HG03354 (cell line): Measurements from ENCODE around the gene RAD51B.

Experiments used
- ATAC-seq: cut with Tn5 transposase; IDR thresholded peaks from one replicate; pipeline ENCODE4 v1.9.1; 2021; ENCODE audit warnings: mild to moderate bottlenecking; ENCODE audit not compliant: unreplicated experiment, poor library complexity, severe bottlenecking

RAD51B gene

DNA sequence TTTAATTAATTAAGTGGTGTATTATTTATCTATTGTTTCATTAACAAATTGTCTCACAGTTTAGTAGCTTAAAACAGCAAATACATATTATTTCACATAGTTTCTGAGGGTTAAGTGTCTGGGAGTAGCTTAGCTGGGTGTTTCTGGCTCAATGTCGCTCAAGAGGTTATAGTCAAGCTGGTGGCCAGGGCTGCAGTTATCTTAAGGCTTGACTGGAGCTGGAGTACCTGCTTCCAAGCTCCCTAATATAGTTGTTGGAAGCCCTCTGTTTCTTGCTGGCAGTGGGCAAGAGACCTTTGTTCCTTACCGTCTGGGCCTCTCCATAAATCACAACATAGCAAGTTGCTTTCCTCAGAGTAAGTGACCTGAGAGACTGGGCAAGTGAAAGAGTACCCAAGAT lies 66.6 kb downstream of the RAD51B start:
- ATAC-seq: no peak

DNA sequence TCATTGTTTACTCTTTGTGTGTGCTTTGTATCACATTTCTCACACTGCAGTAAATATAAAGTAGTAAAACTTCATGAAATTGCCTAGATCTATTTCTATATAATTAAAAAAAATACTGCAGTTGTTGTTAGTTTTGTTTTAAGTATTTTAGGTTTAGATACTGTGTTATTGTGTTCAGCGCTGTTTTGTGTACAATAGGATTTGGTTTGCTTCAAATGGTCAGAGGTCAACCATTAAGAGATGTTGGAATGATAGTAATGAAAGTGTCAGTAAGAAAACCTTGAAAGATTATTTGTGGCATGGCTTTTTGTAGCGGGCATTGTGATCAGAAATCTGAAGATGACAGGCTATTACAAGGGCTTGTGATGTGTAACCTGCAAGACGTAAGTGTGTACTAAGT lies 67.9 kb downstream of the RAD51B start:
- no peak for ATAC-seq

DNA sequence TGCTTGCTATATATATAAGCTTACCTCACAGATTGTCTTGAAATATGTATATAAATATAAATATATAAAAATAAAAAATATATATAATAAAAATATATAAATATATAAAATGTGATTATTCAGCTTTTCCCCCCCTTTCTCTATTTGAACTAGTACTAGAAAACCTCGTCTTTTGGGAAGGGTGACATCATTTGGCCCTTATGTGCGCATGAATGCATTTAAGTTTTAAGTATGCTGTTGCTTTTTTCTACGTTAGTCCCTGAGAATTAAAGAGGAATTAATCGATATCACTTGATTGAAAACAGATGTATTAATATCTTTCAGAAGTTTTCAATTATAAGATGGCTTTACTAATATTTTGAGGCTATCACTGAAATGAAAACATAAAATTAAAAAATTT lies 69.9 kb downstream of the RAD51B start:
- ATAC-seq: no peak

- no peak for ATAC-seq
Measured at GRCh38 chr14:67892466-67893100, 73.0 kb downstream of the RAD51B start.

DNA sequence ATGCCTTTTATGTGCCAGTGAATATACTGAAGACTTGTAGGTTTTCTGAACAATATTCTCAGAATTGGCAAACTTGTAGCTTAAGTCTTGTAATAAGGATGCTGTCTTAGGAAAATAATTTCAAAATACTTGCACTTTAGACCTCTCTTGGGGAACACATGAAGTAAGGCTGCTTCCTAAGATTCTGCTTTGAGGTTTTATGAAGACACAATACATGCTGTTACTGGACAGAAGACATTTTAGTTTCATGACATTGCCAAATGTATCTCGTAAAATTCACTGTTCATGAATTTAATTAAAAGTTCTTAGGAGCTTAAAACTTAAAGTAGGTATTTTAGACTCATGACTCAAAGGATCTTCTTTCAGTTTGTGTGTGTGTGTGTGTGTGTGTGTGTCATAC lies 80.7 kb downstream of the RAD51B start:
- ATAC-seq: no peak

DNA sequence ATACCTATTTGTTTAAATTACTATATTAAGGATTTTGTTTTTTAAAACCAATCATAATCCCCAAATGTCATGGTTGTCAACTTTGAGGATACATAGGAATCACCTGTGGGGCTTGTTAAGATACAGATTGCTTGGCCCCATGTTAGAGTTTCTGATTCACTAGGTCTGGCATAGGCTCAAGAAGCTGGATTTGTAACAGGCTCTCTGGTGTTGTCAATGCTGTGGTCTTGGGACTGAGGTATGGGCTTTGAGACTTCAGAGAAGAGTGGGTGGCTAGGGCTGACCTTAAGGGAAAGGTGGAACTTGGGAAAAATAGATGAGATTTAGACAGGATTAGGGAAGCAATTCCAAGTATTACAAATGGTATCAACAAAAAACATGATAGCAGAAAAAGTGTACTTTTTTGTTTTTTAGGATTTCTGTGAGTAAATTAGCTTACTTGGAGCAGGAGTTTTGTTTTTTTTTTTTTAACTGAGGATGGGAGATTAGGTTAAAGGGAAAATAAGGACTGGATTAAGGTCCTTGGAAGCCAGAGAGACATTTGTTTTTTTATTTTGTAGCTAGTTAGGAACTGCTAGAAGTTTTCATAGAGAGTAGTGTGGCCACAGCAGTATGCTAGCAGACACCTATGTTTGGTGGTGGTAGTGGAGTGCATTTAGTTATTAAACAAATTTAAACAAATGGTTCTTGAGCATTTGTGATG lies 88.6 kb downstream of the RAD51B start:
- no peak for ATAC-seq

GRCh38 chr14:67911562-67911961 lies 92.0 kb downstream of the RAD51B start:
- no peak for ATAC-seq

DNA sequence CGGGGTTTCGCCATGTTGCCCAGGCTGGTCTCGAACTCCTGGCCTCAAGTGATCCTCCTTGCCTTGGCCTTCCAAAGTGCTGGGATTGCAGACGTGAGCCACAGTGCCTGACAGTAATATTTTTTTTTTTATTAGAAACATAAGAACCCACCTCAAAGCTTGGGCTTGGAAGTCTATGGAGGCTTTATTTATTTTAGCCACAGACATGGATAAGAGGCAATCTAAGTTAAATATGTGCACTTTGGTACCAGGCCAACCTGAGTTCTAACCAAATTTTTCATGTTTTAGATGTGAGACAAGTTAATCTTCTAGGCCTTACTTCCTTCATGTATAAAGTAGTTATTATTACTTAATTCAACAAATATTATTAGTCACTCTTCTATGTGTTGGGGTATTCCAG lies 96.9 kb downstream of the RAD51B start:
- no peak for ATAC-seq

- ATAC-seq: no peak
Measured at GRCh38 chr14:67917006-67917405, 97.4 kb downstream of the RAD51B start.

- no peak for ATAC-seq
Measured at GRCh38 chr14:67918838-67919237, 99.3 kb downstream of the RAD51B start.

- ATAC-seq: no peak
Measured at GRCh38 chr14:67919259-67920032, 99.9 kb downstream of the RAD51B start.

DNA sequence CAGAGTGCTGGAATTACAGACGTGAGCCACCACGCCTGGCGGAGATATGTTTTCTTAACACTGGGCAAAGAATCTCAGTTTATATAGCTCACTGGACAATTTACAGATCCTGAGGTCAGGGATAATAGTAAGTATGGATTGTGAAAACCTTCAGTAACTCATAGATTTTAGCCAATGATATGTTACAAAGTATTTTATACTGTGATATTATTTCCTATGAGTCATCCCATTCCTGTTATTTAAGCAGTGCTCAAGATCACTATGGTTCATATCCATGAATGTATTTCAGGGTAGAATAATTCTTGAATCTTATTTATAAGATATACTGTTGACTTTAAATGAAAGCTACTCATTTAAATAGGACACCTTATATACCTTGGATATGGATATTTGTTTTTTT lies 107.2 kb downstream of the RAD51B start:
- no peak for ATAC-seq

DNA sequence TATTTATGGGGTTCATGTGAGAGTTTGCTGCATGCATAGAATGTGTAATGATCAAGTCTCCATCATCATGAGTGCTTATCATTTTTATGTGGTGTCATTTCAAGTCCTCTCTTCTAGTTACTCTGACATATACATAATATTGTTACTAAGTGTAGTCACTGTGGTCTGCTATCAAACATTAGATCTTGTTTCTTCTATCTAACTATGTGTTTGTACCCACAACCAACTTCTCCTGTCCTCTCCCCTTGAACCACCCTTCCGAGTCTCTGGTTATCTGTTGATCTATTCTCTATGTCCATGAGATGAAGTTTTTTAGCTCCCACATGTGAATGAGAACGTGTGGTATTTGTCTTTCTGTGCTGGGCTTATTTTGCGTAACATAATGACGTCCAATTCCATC lies 107.7 kb downstream of the RAD51B start:
- ATAC-seq: no peak

DNA sequence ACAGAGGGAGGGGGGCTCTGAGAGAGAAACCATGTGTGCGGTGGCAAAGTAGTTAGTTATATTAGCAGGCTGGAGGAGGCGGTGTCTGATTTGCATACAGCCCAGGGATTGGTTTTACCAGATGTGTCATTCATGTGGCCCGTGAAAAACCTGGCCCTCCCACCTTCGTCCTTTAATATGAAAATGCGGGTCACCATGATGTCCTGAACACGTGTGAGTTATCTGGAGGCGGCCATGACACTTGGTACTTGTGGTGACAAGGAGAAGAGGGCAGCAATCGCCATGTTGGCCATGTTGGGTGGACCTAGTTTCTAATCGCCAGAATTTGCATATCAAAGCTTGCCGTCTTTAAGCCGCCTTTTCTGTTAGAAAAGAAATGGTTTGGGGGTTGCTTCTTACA lies 108.8 kb downstream of the RAD51B start:
- ATAC-seq: no peak

- no peak for ATAC-seq
Measured at GRCh38 chr14:67932708-67933246, 113.2 kb downstream of the RAD51B start.

GRCh38 chr14:67933266-67933665 lies 113.7 kb downstream of the RAD51B start:
- no peak for ATAC-seq

DNA sequence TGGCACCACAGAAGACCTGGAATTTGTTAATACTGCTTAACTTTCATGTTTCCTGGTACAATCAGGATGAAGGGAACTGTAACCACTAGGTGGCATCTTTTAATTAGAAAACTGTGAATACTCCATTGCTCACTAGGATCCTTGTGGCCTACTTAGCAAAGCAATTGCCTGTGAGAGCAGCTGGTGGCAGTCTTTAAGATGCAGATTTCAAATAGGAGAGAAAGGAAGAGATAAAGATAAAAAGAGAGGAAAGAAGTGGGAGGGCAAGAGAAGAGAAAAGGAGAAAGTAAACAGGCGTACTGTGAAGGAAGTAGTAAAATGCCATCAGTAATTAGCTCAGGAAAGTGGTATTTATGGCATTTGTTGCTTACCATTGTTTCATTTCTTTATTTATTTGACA lies 114.5 kb downstream of the RAD51B start:
- no peak for ATAC-seq

- ATAC-seq: no peak
Measured at GRCh38 chr14:67934862-67935261, 115.3 kb downstream of the RAD51B start.

DNA sequence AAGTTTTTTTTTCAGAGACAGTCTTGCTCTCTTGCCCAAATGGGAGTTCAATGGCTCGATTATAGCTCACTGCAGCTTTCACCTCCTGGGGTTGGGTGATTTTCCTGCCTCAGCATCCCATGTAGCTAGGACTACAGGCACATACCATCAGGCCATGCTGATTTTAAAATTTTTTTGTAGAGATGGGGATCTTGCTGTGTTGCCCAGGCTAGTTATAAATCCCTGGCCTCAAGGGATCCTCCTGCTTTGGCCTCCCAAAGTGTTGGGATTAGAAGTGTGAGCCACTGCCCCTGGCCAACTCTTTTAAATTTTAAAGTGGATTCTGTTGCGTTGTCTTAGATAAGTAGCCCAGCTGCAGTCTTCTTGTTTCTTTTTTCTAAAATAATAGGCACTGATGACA lies 115.8 kb downstream of the RAD51B start:
- no peak for ATAC-seq

- ATAC-seq: no peak
Measured at GRCh38 chr14:67938071-67938470, 118.5 kb downstream of the RAD51B start.
